Lower leg skin (tissue), 3 donors: Measurements from ENCODE around the gene DNMT3A.

Experiments used
- POLR2A ChIP-seq, 2 donors: fragments of 450-650 bp; IDR thresholded peaks; one replicate each; pipeline ENCODE4 v1.6.1; 2016 to 2017; ENCODE audit warnings: antibody characterized with exemption in 2 of 2, mild to moderate bottlenecking in 1 of 2, moderate library complexity in 1 of 2
- TF ChIP-seq, protein P1 (sequence below), 3 donors: fragments of 450-650 bp; IDR thresholded peaks; one replicate each; pipeline ENCODE4 v1.5.1; 2016; ENCODE audit warnings: antibody characterized with exemption in 3 of 3, mild to moderate bottlenecking in 3 of 3, moderate library complexity in 2 of 3

DNA sequence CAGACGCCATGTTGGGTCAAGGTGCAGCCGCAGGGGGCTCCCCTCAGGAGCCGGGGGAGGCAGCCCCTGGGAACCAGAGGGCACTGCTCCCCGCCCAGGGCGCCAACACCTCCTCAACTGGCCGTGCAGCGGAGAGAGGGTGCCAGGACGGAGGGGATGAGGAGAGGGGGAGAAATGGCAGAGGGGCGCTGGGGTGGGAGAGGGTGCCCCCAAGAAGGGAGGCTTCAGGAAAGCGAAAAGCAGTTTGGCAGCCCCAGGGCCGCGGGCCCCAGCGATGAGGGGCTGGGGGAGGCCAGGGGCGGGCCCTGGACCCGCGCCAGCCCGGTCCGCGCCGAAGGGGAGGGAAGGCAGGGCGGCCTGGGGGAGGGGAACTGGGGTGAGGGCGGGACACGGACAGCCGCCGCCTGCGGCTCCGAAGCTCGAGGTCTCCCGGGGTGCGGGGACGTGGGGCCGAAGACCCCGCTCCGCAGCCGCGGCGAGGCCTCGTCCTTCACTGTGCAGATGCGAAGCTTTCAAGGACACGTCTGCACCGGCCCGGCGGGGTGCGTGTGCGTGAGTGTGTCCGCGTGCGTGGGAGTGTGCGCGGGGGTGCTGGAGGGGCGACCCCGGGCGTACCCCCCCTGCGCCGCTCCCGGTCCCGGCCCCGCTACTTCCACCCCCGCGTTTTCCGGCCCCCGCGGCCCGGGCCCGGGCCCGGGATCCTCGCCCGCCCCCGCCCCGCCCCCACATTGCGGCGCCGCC is 1.4 kb downstream of the DNMT3A start:
- TF ChIP-seq, protein P1, sequence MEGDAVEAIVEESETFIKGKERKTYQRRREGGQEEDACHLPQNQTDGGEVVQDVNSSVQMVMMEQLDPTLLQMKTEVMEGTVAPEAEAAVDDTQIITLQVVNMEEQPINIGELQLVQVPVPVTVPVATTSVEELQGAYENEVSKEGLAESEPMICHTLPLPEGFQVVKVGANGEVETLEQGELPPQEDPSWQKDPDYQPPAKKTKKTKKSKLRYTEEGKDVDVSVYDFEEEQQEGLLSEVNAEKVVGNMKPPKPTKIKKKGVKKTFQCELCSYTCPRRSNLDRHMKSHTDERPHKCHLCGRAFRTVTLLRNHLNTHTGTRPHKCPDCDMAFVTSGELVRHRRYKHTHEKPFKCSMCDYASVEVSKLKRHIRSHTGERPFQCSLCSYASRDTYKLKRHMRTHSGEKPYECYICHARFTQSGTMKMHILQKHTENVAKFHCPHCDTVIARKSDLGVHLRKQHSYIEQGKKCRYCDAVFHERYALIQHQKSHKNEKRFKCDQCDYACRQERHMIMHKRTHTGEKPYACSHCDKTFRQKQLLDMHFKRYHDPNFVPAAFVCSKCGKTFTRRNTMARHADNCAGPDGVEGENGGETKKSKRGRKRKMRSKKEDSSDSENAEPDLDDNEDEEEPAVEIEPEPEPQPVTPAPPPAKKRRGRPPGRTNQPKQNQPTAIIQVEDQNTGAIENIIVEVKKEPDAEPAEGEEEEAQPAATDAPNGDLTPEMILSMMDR (IDR thresholded peaks at IDR 0.05), result no peak
- TF ChIP-seq POLR2A (IDR thresholded peaks at IDR 0.05), result no peak
